ENCODE results near the gene GABPB1.

GABPB1 gene

DNA sequence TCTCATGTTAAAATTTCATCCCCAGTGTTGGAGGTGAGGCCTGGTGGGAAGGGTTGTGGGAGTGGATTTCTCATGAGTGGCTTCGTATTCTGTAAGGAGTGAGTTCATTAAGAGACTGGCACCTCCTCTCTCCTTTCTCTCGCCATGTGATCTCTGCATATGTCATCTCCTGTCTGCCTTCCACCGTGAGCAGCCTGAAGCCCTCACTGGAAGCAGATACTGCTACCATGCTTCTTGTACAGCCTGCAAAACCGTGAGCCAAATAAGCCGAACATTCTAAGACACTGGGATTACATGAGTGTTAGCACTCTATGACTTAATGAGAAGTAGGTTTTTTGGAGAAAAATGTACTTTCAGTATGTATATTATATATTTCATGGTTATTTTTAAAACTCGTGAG is 6.8 kb upstream of the GABPB1 start:
- no peak overlapping the region for H3K27ac ChIP-seq
- H3K4me3 ChIP-seq (ENCODE audit: low read depth, low read length): no peak overlapping the region
- in situ Hi-C loops (cut with HindIII; ENCODE audit: low pct_ligation_motif_present, low sequenced_read_pairs): no loop called here
- no peaks in the 10 kb centered on the region for H3K36me3 ChIP-seq (replicated peaks)
- no peaks in the 10 kb centered on the region for H3K27me3 ChIP-seq (replicated peaks)
- no peak for DNase-seq
- TF ChIP-seq, protein P1, sequence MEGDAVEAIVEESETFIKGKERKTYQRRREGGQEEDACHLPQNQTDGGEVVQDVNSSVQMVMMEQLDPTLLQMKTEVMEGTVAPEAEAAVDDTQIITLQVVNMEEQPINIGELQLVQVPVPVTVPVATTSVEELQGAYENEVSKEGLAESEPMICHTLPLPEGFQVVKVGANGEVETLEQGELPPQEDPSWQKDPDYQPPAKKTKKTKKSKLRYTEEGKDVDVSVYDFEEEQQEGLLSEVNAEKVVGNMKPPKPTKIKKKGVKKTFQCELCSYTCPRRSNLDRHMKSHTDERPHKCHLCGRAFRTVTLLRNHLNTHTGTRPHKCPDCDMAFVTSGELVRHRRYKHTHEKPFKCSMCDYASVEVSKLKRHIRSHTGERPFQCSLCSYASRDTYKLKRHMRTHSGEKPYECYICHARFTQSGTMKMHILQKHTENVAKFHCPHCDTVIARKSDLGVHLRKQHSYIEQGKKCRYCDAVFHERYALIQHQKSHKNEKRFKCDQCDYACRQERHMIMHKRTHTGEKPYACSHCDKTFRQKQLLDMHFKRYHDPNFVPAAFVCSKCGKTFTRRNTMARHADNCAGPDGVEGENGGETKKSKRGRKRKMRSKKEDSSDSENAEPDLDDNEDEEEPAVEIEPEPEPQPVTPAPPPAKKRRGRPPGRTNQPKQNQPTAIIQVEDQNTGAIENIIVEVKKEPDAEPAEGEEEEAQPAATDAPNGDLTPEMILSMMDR (IDR thresholded peaks at IDR 0.05; ENCODE audit: low read depth, low read length, missing control alignments): no peak

DNA sequence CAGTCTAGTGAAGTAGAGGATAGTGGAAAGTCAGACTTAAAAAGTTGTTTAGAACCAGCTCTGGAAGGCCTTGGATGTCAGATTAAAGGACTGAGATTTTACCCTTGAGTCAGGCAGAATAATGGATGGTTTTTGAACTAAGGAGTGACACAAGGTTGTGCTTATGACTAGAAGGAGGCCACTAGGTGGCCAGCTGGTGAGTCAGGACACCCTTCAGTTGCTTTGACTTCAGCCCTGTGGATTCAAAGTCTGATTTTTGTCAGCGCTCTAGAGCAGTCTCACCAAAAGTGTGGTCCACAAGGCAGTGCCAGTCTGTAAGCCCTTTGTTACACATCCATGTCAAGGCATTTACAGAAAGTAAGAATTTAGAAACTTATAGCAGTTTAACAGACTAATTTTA is 3.8 kb upstream of the GABPB1 start:
- peak; percentile 39 for DNase-seq
- Histone ChIP-seq H3K36me3 (replicated peaks) (peaks cover 3% of the 10 kb centered on the region), H3K4me3 (ENCODE audit: low read depth, low read length) (no peak overlapping the region), H3K27ac (no peak overlapping the region), H3K27me3 (replicated peaks) (no peaks in the 10 kb centered on the region)
- in situ Hi-C loops (cut with HindIII; ENCODE audit: low pct_ligation_motif_present, low sequenced_read_pairs): no loop called here
- TF ChIP-seq, protein P1 (IDR thresholded peaks at IDR 0.05; ENCODE audit: low read depth, low read length, missing control alignments): peak; percentile 66

DNA sequence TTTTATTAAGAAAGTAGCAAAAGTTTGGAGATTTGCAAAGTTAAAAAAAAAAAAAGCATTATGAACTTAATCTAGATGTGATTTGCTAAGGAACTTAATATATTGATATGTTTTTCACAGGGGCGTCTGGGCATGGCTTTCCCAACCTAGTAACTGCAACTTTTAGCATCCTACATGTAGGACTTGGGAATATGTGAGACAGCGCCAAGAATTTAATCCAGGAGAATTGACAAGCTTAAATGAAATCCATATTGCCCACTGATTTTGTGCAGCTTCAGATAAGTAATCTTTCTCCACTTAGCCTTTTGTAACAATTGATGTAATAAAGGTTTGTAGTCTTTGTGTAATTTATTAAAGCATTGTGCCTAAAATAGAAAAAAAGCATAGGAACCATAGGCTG is 982 bp upstream of the GABPB1 start:
- TF ChIP-seq, protein P1 (IDR thresholded peaks at IDR 0.05; ENCODE audit: low read depth, low read length, missing control alignments): no peak
- Histone ChIP-seq H3K36me3 (replicated peaks) (peaks cover 3% of the 10 kb centered on the region), H3K27me3 (replicated peaks) (no peaks in the 10 kb centered on the region), H3K27ac (peak overlapping the region; percentile 100), H3K4me3 (ENCODE audit: low read depth, low read length) (peak overlapping the region; percentile 88)
- no peak for DNase-seq
- in situ Hi-C loops (cut with HindIII; ENCODE audit: low pct_ligation_motif_present, low sequenced_read_pairs): no loop called here

DNA sequence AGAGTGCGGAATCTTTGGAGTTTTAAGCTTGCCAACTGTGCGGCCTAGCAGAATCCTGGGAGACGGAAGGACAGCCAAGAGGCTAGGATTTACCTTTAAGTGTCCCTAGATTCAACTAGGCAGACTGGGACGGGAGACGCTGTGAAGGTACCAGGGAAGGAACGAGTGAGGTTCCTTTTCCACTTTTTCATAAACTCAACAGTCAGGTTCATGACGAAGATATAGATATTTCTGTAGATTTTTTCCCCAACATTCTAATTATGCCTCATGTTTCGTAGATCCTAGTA is 564 bp upstream of the GABPB1 start:
- Histone ChIP-seq H3K27ac (peak overlapping the region; percentile 100), H3K36me3 (replicated peaks) (peaks cover 3% of the 10 kb centered on the region), H3K27me3 (replicated peaks) (no peaks in the 10 kb centered on the region), H3K4me3 (ENCODE audit: low read depth, low read length) (peak overlapping the region; percentile 88)
- TF ChIP-seq, protein P1 (IDR thresholded peaks at IDR 0.05; ENCODE audit: low read depth, low read length, missing control alignments): no peak
- in situ Hi-C loops (cut with HindIII; ENCODE audit: low pct_ligation_motif_present, low sequenced_read_pairs): no loop called here
- DNase-seq: no peak

DNA sequence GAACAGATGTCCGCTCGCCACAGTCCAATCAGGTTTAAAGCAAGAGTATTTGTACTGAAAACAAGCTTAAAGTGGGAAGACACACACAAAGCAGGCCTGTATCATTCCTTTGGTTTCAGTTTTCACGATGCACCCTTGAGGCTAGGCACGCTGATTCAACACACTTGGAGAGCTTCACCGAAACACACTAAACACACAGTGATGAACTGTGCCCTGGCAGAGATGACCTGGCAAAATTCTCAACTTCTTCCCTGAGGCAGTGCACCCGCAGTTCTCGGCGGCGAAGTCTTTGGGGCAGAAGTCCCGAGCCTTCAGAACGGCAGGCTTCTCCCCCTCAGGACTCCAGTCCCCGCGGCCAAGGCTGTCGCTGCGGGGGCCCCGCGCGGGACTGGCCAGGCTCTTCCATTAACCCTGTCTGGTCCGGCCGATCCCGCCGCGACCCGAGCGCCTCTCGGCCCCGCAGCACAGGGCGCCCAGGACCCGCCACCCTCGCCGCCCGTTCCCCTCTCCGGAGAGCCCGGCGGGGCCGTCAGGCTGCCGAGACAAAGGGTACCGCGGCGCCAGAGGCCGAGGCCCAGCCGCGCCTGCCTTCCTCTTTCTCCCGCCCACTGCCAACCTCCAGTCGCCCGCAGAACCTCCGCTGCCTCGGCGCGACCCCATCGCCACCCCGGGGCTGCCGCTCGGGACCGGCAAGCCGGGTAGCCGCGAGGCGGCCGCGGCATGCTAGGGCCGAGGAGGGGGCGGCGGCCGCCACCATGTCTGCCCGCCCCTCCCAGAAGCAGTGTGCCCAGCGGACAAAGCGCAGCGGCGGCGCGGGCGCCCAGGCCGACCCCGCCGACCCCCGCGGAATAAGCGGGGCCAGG is 792 bp downstream of the GABPB1 start:
- TF ChIP-seq, protein P1 (IDR thresholded peaks at IDR 0.05; ENCODE audit: low read depth, low read length, missing control alignments): no peak
- Histone ChIP-seq H3K27ac (peak overlapping the region; percentile 100), H3K27me3 (replicated peaks) (no peaks in the 10 kb centered on the region), H3K36me3 (replicated peaks) (peaks cover 3% of the 10 kb centered on the region), H3K4me3 (ENCODE audit: low read depth, low read length) (peak overlapping the region; percentile 88)
- in situ Hi-C loops (cut with HindIII; ENCODE audit: low pct_ligation_motif_present, low sequenced_read_pairs): no loop called here
- DNase-seq: peak; percentile 81

All from brain microvascular endothelial cell (primary cell).